Coronary artery (tissue), 2 donors: ENCODE results near the gene MYOZ2.
"Not testable (repeated sequence)": the region's sequence is repeated elsewhere in the genome, so short reads cannot be mapped to it uniquely, and the experiment has no call there.

Experiments
- DNase-seq: peaks from one replicate; pipeline ENCODE4 v3.0.0-alpha.2; 2017; ENCODE audit warnings: low spot score
- H3K27ac ChIP-seq, 2 donors: fragments of 200-600 bp; sonication (generic); one replicate each; pipeline ENCODE4 v1.5.1; 2016 to 2019
- H3K4me3 ChIP-seq: fragments of 200-600 bp; sonication (generic); 2 replicates; pipeline ENCODE4 v1.5.1; 2016; ENCODE audit warnings: mild to moderate bottlenecking, moderate library complexity
- TF ChIP-seq, protein P1 (sequence below): fragments of 200-600 bp; sonication (generic); IDR thresholded peaks from one replicate; pipeline ENCODE4 v1.5.1; 2019; ENCODE audit warnings: antibody characterized with exemption

The MYOZ2 gene

DNA sequence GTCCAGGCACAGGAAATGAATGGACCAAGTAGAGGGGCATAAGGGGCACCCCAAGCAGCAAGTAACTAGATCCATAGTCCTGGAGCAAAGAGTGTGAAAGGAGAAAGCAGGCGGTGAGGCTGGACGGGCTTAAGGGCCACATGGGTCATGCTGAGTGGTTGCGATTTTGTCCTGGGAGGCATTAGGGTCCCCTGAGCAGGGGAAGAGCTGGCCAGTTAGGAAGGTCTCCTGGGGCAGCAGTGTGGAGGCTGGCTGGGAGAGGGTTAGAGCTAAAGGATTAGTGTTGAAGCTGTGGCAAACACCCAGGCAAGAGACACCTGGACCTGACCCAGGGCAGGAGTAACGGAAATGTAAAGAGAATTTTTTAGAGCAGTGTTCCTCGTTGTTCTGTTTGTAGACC is 26.5 kb downstream of the MYOZ2 start:
- H3K4me3 ChIP-seq: no peak overlapping the region
- DNase-seq: no peak
- TF ChIP-seq, protein P1, sequence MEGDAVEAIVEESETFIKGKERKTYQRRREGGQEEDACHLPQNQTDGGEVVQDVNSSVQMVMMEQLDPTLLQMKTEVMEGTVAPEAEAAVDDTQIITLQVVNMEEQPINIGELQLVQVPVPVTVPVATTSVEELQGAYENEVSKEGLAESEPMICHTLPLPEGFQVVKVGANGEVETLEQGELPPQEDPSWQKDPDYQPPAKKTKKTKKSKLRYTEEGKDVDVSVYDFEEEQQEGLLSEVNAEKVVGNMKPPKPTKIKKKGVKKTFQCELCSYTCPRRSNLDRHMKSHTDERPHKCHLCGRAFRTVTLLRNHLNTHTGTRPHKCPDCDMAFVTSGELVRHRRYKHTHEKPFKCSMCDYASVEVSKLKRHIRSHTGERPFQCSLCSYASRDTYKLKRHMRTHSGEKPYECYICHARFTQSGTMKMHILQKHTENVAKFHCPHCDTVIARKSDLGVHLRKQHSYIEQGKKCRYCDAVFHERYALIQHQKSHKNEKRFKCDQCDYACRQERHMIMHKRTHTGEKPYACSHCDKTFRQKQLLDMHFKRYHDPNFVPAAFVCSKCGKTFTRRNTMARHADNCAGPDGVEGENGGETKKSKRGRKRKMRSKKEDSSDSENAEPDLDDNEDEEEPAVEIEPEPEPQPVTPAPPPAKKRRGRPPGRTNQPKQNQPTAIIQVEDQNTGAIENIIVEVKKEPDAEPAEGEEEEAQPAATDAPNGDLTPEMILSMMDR: no peak
- no peak overlapping the region for H3K27ac ChIP-seq

DNA sequence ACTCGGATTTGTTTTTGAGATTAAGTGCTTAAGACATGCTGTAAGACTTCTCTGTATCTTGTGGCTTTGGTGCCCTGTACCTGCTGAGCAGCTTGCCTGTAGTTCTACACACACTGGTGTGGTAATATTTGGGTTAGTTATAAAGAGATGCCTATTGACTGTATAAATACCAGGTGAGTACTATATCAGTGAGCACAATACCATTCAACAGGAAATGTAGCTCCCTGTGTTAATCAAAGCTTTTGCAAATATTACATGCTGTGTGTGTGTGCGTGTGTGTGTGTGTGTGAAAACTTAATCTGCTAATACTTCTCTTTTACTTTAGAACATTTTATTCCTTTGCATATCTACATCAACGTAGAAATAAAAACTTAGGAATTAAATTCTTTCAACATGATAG is 30.1 kb downstream of the MYOZ2 start:
- Histone ChIP-seq H3K4me3 (no peak overlapping the region), H3K27ac (no peak overlapping the region)
- DNase-seq: no peak
- TF ChIP-seq, protein P1: no peak

DNA sequence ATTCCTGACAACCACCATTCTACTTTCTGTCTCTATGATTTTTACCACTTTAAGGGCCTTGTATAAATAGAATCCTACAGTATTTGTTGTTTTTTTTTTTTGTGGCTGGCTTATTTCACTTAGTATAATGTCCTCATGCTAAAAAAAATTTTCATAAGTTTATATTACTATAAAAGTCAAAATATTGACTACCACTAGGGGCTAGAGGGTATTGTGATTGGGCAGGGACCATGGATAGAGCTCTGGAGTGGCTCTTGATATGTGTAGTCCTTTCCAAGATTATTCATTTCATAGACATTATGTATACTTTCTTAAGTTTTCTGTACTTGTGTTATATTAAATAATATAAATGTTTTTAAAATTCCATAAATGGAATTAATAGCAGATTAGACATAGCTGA is 34.6 kb downstream of the MYOZ2 start:
- Histone ChIP-seq H3K4me3 (no peak overlapping the region), H3K27ac (no peak overlapping the region)
- DNase-seq: no peak
- TF ChIP-seq, protein P1: no peak

DNA sequence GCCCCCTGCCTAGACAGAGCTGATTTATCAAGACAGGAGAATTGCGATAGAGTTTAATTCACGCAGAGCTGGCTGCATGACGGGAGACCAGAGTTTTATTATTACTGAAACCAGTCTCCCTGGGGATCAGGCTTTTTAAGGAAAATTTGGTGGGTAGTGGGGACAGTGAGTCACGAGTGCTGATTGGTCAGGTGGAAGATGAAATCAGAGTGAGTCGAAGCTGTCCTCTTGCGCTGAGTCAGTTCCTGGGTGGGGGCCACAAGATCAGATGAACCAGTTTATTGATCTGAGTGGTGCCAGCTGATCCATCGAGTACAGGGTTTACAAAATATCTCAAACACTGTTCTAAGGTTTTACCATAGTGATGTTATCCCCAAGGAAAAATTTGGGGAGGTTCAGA is 36.6 kb downstream of the MYOZ2 start:
- no peak overlapping the region for H3K4me3 ChIP-seq
- H3K27ac ChIP-seq: no peak overlapping the region
- TF ChIP-seq, protein P1: no peak
- DNase-seq: no peak

DNA sequence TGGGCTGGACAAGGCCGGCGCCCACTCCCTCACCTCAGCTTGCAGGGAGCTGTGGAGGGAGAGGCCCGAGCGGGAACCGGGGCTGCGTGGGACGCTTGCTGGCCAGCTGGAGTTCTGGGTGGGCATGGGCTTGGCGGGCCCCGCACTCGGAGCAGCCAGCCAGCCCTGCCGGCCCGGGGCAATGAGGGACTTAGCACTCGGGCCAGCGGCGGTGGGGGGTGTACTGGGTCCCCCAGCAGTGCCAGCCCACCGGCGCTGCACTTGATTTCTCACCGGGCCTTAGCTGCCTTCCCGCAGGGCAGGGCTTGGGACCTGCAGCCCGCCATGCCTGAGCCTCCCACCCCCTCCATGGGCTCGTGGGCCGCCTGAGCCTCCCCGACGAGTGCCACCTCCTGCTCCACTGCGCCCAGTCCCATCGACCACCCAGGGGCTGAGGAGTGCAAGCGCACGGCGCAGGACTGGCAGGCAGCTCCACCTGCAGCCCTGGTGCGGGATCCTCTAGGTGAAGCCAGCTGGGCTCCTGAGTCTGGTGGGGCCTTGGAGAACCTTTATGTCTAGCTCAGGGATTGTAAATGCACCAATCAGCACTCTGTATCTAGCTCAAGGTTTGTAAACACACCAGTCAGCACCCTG is 38.2 kb downstream of the MYOZ2 start:
- H3K4me3 ChIP-seq, H3K27ac ChIP-seq, DNase-seq: not testable (repeated sequence)

DNA sequence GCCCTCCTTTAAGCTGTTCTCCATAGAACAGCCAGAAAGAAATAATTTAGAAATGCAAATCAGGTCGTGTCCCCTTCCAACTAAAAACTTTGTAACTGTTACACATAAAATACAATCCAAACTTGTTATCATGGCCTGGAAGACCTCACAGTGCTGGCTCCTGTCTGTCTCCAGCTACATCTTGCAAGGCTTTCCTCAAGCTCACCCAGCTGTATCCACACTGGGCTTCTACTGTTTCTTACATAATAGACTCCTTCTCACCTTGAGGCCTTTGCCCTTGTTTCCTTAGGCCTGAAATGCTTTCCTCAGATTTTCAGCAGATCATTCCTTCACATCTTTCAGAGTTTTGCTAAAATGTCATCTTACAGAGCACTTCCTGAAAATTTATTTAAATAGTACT is 43.4 kb downstream of the MYOZ2 start:
- H3K27ac ChIP-seq: no peak overlapping the region
- no peak overlapping the region for H3K4me3 ChIP-seq
- TF ChIP-seq, protein P1: no peak
- DNase-seq: no peak

DNA sequence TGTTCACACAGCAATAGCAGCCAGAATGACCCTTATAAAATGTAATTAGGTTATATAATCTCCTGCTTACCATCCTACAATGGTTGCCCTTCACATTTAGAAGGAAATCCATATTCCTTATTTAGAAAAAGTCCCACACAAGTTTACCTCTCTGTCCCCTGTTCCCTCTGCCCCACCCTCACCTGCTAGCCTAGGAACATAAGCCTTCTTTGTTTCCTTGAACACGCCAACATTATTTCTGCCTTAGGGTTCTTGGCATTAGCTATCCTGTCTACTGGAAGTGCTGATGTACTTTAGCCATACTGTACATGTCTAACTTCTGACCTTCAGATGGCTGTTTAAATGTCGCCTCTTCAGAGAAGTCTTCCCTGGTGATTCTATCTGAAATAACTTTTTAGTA is 48.5 kb downstream of the MYOZ2 start:
- DNase-seq: no peak
- H3K27ac ChIP-seq: no peak overlapping the region

More for the DNA sequence above, 48.5 kb downstream of the MYOZ2 start:
- TF ChIP-seq, protein P1: no peak
- no peak overlapping the region for H3K4me3 ChIP-seq
